ENCODE measurements around the gene ASB10.

- TF ChIP-seq EP300 (IDR thresholded peaks at IDR 0.05) (no peak), CTCF (IDR thresholded peaks at IDR 0.05) (no peak)
Observed at GRCh38 chr7:151143261-151144015, 43.6 kb downstream of the ASB10 start.
